CD14-positive monocyte (primary cell): ENCODE data around the gene DELE1. TPM values are rescaled to one million over a fixed set of nuclear protein-coding genes. Genes with fewer than 3 reads are reported as not detected.

ENCODE experiments used
- DNase-seq, 3 donors: peaks; one replicate each; pipeline ENCODE4 v3.0.0-alpha.2; 2011 to 2022
- H2AFZ ChIP-seq: 2 replicates; pipeline ENCODE4 v1.6.0; 2012; ENCODE audit warnings: mild to moderate bottlenecking, low read depth, low read length, inconsistent platforms; ENCODE audit not compliant: insufficient read depth, poor library complexity, severe bottlenecking
- H3K27ac ChIP-seq, 2 donors: 1 replicate in 1 of 2; 2 replicates in 1 of 2; pipeline ENCODE4 v1.5.1; 2012 to 2013; ENCODE audit warnings: low read length in 2 of 2, control low read depth in 1 of 2, inconsistent platforms in 1 of 2, low read depth in 1 of 2, mild to moderate bottlenecking in 1 of 2
- H3K27me3 ChIP-seq, 2 donors: one replicate each; pipeline versions ENCODE4 v1.6.0 to v1.6.1; 2011 to 2013; ENCODE audit warnings: low read length in 2 of 2; ENCODE audit not compliant: control insufficient read depth in 2 of 2, insufficient read depth in 2 of 2
- H3K36me3 ChIP-seq, 2 donors: replicated peaks in 1 of 2; 1 replicate in 1 of 2; 2 replicates in 1 of 2; pipeline versions ENCODE4 v1.5.1 to v1.6.1; 2012 to 2013; ENCODE audit warnings: low read length in 2 of 2, control low read depth in 1 of 2, inconsistent platforms in 1 of 2, mild to moderate bottlenecking in 1 of 2; ENCODE audit not compliant: insufficient read depth in 2 of 2, control insufficient read depth in 1 of 2
- H3K4me1 ChIP-seq, 2 donors: 1 replicate in 1 of 2; 2 replicates in 1 of 2; pipeline versions ENCODE4 v1.5.1 to v1.6.1; 2012 to 2013; ENCODE audit warnings: low read length in 2 of 2, control low read depth in 1 of 2, inconsistent platforms in 1 of 2, mild to moderate bottlenecking in 1 of 2, moderate library complexity in 1 of 2; ENCODE audit not compliant: insufficient read depth in 2 of 2, control insufficient read depth in 1 of 2
- H3K4me2 ChIP-seq: replicated peaks from 2 replicates; pipeline ENCODE3; 2012; ENCODE audit warnings: low read length, moderate library complexity, mild to moderate bottlenecking; ENCODE audit not compliant: poor library complexity, severe bottlenecking; ENCODE audit errors: extremely low read depth
- H3K4me3 ChIP-seq, 3 experiments: fragments of 200-600 bp in 1 of 3; sonication (generic) in 1 of 3; replicated peaks in 1 of 3; 1 replicate in 2 of 3; 2 replicates in 1 of 3; pipeline ENCODE4 v1.5.1; 2011 to 2013; ENCODE audit warnings: low read length in 3 of 3, mild to moderate bottlenecking in 3 of 3, control low read depth in 2 of 3, low read depth in 2 of 3, inconsistent platforms in 1 of 3, moderate library complexity in 1 of 3
- H3K79me2 ChIP-seq: 2 replicates; pipeline ENCODE4 v1.6.0; 2012; ENCODE audit warnings: mild to moderate bottlenecking, control low read depth, inconsistent platforms, low read length, moderate library complexity; ENCODE audit not compliant: insufficient read depth
- H3K9ac ChIP-seq: 2 replicates; pipeline ENCODE4 v1.6.0; 2017; ENCODE audit warnings: low read length, mild to moderate bottlenecking; ENCODE audit not compliant: insufficient read depth, poor library complexity, severe bottlenecking
- H3K9me3 ChIP-seq, 2 donors: replicated peaks in 1 of 2; 1 replicate in 1 of 2; 2 replicates in 1 of 2; pipeline versions ENCODE4 v1.5.1 to v1.6.1; 2012 to 2013; ENCODE audit warnings: low read length in 2 of 2, control low read depth in 1 of 2; ENCODE audit not compliant: control insufficient read depth in 1 of 2, insufficient read depth in 1 of 2
- H4K20me1 ChIP-seq: 2 replicates; pipeline ENCODE4 v1.6.0; 2012; ENCODE audit warnings: mild to moderate bottlenecking, low read length, control low read depth, moderate library complexity; ENCODE audit not compliant: insufficient read depth
- H3K27ac Mint-ChIP-seq, 7 donors: one replicate each; pipeline ENCODE4 v1.8.0; 2020; ENCODE audit warnings: mild to moderate bottlenecking in 7 of 7, mixed read lengths in 7 of 7, moderate library complexity in 6 of 7, inconsistent platforms in 2 of 7
- H3K27me3 Mint-ChIP-seq, 3 donors: one replicate each; pipeline ENCODE4 v1.8.0; 2021 to 2022; ENCODE audit warnings: low read depth in 3 of 3, mild to moderate bottlenecking in 3 of 3, mixed read lengths in 3 of 3, moderate library complexity in 3 of 3, inconsistent platforms in 1 of 3
- H3K36me3 Mint-ChIP-seq, 2 donors: one replicate each; pipeline ENCODE4 v1.8.0; 2020; ENCODE audit warnings: mixed read lengths in 2 of 2, inconsistent platforms in 1 of 2, mild to moderate bottlenecking in 1 of 2
- H3K4me1 Mint-ChIP-seq: one replicate; pipeline ENCODE4 v1.8.0; 2020; ENCODE audit warnings: mild to moderate bottlenecking, mixed read lengths
- H3K4me3 Mint-ChIP-seq, 2 donors: one replicate each; pipeline ENCODE4 v1.8.0; 2020; ENCODE audit warnings: mild to moderate bottlenecking in 2 of 2, mixed read lengths in 2 of 2, moderate library complexity in 1 of 2
- H3K9me3 Mint-ChIP-seq, 7 donors: one replicate each; pipeline ENCODE4 v1.8.0; 2020 to 2022; ENCODE audit warnings: mixed read lengths in 7 of 7, mild to moderate bottlenecking in 6 of 7, moderate library complexity in 6 of 7, inconsistent platforms in 2 of 7
- CTCF ChIP-seq: fragments of 200-600 bp; IDR thresholded peaks from one replicate; pipeline ENCODE4 v1.8.0; 2022; ENCODE audit warnings: antibody characterized with exemption, mild to moderate bottlenecking
- WGBS: methylation state at CpG from one replicate; pipeline ENCODE4 v1.1.5; 2013; ENCODE audit warnings: missing lambda C conversion rate; ENCODE audit not compliant: insufficient coverage; 5-methylcytosine and 5-hydroxymethylcytosine counted together
- intact Hi-C, 2 donors: fragments of 100-400 bp; cut with micrococcal nuclease; formaldehyde crosslinking; loops; one replicate each; pipeline versions ENCODE4 v1.15.0 to v1.15.1; 2023
- polyA plus RNA-seq, 3 donors: library from polyadenylated mRNA; depleted of rRNA in 1 of 3; unstranded in 2 of 3; stranded (reverse) in 1 of 3; fragments of 300-500 nt in 2 of 3; fragments of >200 nt in 1 of 3; fragmentation: Illumina TruSeq in 2 of 3; gene quantifications; 1 replicate in 2 of 3; 2 replicates in 1 of 3; pipeline ENCODE4 v1.2.3, GENCODE V29; 2012 to 2021

The DELE1 gene
- polyA plus RNA-seq, 3 donors, result 47.3 to 140 (median 49.6) TPM

GRCh38 chr5:141952020-141952419 is 28.3 kb downstream of the DELE1 start:
- 5% methylated on average over 2 of the region's 2 CpGs for WGBS
- Histone ChIP-seq H3K9ac (no peak overlapping the region), H3K36me3 (no peaks in the 10 kb centered on the region), H2AFZ (no peak overlapping the region), H3K79me2 (no peaks in the 10 kb centered on the region), H3K9me3 (no peaks in the 10 kb centered on the region), H4K20me1 (no peaks in the 10 kb centered on the region), H3K27ac (no peak overlapping the region), H3K4me1 (peaks cover 17 to 19% of the 10 kb centered on the region in 2 donors), H3K4me2 (no peak overlapping the region), H3K4me3 (no peak overlapping the region), H3K27me3 (no peaks in the 10 kb centered on the region)
- peaks cover 2 to 15% (median 4%) of the 10 kb centered on the region in 3 donors for H3K27me3 Mint-ChIP-seq
- H3K9me3 Mint-ChIP-seq, result no peaks in the 10 kb centered on the region
- H3K27ac Mint-ChIP-seq, result no peak overlapping the region
- H3K4me1 Mint-ChIP-seq, result peaks cover 33% of the 10 kb centered on the region
- TF ChIP-seq CTCF, result no peak
- DNase-seq, result no peak
- H3K4me3 Mint-ChIP-seq, result no peak overlapping the region
- intact Hi-C loops, result no loop called here
- H3K36me3 Mint-ChIP-seq, result peaks cover 3 to 9% of the 10 kb centered on the region in 2 donors

- Histone ChIP-seq H4K20me1 (no peaks in the 10 kb centered on the region), H3K27ac (peak overlapping the region in 1 of 2 donors; percentile 34), H3K4me1 (peaks cover 38 to 41% of the 10 kb centered on the region in 2 donors), H3K27me3 (no peaks in the 10 kb centered on the region), H3K9ac (no peak overlapping the region), H2AFZ (no peak overlapping the region), H3K9me3 (no peaks in the 10 kb centered on the region), H3K4me2 (no peak overlapping the region), H3K4me3 (no peak overlapping the region), H3K36me3 (no peaks in the 10 kb centered on the region), H3K79me2 (no peaks in the 10 kb centered on the region)
- Mint-ChIP-seq H3K27me3 (peaks cover 4 to 14% (median 6%) of the 10 kb centered on the region in 3 donors), H3K4me3 (no peak overlapping the region), H3K4me1 (peaks cover 51% of the 10 kb centered on the region), H3K27ac (peak overlapping the region in 6 of 7 donors; percentile 9 to 77 (median 50)), H3K36me3 (peaks cover 3 to 9% of the 10 kb centered on the region in 2 donors), H3K9me3 (no peaks in the 10 kb centered on the region)
- intact Hi-C loops, result no loop called here
- TF ChIP-seq CTCF, result no peak
- WGBS, result 89% methylated on average over 2 of the region's 2 CpGs
- DNase-seq, result peak; percentile 39 to 63 (median 61)
Observed at GRCh38 chr5:141954194-141954593, 30.5 kb downstream of the DELE1 start.
